ENCODE data around the gene SLC26A5.
"Not testable (repeated sequence)": the region's sequence is repeated elsewhere in the genome, so short reads cannot be mapped to it uniquely, and the experiment has no call there.

The SLC26A5 gene

DNA sequence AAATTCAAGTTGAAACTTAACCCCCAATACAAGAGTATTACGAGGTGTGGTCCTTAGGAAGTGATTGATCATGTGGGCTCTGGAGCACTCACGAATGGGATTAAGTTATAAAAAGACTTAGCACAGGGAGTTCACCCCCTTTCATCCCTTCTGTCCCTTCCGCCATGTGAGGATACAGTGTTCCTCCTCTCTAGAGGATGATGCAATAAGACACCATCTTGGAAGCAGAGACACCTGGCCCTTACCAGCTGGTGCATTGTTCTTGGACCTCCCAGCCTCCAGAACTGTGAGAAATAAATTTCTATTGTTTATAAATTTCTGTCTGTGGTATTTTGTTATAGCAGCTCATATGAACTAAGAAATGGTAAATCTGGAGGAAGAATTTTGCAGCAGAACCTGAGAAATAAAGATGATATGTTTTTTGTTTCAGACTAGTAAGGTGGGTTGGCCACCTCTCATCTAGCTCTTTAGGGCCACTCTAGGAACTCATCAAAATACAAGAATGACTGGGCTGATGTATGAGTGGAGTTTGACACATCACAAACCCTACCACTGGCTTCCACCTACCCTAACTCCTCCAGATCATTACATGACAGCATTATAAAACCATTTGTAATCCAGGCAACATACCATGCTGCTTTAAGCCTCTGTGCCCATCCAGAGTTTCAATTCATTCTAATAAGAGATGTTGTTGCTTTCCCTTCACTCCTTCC is 22.4 kb downstream of the SLC26A5 start:
- Mint-ChIP-seq H3K36me3 (no peaks in the 10 kb centered on the region), H3K27me3 (peaks cover 4% of the 10 kb centered on the region), H3K9me3 (no peaks in the 10 kb centered on the region), H3K27ac (no peak overlapping the region), H3K4me1 (no peaks in the 10 kb centered on the region), H3K4me3 (no peak overlapping the region)

- H3K4me3 Mint-ChIP-seq: no peak overlapping the region
- H3K27me3 Mint-ChIP-seq: peaks cover 7% of the 10 kb centered on the region
- H3K9me3 Mint-ChIP-seq: no peaks in the 10 kb centered on the region
- H3K36me3 Mint-ChIP-seq: no peaks in the 10 kb centered on the region
- H3K4me1 Mint-ChIP-seq: no peaks in the 10 kb centered on the region
- H3K27ac Mint-ChIP-seq: no peak overlapping the region
These were observed 25.1 kb downstream of the SLC26A5 start for GRCh38 chr7:103420857-103421384.

DNA sequence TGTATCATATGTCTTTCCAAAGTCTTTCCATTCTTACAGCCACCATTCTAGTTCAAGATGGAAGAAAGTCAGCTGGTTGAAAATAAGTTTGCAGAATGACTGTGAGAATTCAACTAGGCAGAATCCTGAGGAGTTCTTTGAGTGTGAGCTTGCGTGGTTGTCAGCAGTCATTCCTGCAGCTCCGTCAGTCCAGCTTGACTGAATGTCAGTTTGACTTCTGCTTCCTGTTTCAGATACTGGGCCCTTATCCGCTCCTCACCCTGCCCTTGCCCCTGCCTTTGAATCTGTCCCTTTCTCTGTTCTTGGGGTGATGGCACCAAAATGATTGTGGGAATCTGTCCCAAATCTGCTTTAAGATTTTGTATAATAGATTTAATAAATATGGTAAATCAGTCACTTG is 27.8 kb downstream of the SLC26A5 start:
- Mint-ChIP-seq H3K36me3 (no peaks in the 10 kb centered on the region), H3K27ac (no peak overlapping the region), H3K9me3 (no peaks in the 10 kb centered on the region), H3K27me3 (peaks cover 7% of the 10 kb centered on the region), H3K4me3 (no peak overlapping the region), H3K4me1 (no peaks in the 10 kb centered on the region)

GRCh38 chr7:103413407-103413806 is 32.6 kb downstream of the SLC26A5 start:
- Mint-ChIP-seq H3K4me3 (no peak overlapping the region), H3K9me3 (no peaks in the 10 kb centered on the region), H3K4me1 (no peaks in the 10 kb centered on the region), H3K27me3 (peaks cover 5% of the 10 kb centered on the region), H3K36me3 (no peaks in the 10 kb centered on the region), H3K27ac (no peak overlapping the region)

DNA sequence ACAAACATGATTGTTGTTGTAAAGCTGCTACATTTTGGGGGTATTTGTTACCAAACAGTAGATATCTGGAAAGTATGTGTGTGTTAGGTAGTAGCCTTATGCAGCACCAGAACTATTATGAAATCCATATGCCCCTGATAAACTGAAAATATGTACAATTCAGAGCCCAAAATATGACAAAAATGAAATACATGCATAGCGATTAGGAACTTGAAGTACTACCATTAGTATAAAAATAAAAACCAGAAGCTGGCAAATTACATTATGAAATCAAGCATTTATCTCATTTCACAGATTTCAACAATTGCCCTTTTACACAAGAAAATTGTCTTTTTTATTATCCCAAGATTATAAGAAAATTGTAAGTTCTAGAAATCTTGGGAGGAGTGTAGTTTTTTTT is 33.9 kb downstream of the SLC26A5 start:
- no peaks in the 10 kb centered on the region for H3K9me3 Mint-ChIP-seq
- peaks cover 3% of the 10 kb centered on the region for H3K27me3 Mint-ChIP-seq
- H3K36me3 Mint-ChIP-seq: no peaks in the 10 kb centered on the region
- no peak overlapping the region for H3K4me3 Mint-ChIP-seq
- H3K27ac Mint-ChIP-seq: no peak overlapping the region
- H3K4me1 Mint-ChIP-seq: no peaks in the 10 kb centered on the region

- not testable (repeated sequence) for H3K36me3 Mint-ChIP-seq, H3K27me3 Mint-ChIP-seq, H3K9me3 Mint-ChIP-seq, H3K4me1 Mint-ChIP-seq, H3K4me3 Mint-ChIP-seq, H3K27ac Mint-ChIP-seq
These were observed 40.0 kb downstream of the SLC26A5 start for GRCh38 chr7:103405789-103406613.

GRCh38 chr7:103399687-103400086 is 46.3 kb downstream of the SLC26A5 start:
- H3K27me3 Mint-ChIP-seq, H3K9me3 Mint-ChIP-seq, H3K4me3 Mint-ChIP-seq, H3K36me3 Mint-ChIP-seq, H3K4me1 Mint-ChIP-seq, H3K27ac Mint-ChIP-seq: not testable (repeated sequence)

- Mint-ChIP-seq H3K36me3 (no peaks in the 10 kb centered on the region), H3K4me3 (no peak overlapping the region), H3K9me3 (no peaks in the 10 kb centered on the region), H3K27ac (no peak overlapping the region), H3K27me3 (peaks cover 2% of the 10 kb centered on the region), H3K4me1 (no peaks in the 10 kb centered on the region)
These were observed 47.4 kb downstream of the SLC26A5 start for GRCh38 chr7:103398483-103399127.

DNA sequence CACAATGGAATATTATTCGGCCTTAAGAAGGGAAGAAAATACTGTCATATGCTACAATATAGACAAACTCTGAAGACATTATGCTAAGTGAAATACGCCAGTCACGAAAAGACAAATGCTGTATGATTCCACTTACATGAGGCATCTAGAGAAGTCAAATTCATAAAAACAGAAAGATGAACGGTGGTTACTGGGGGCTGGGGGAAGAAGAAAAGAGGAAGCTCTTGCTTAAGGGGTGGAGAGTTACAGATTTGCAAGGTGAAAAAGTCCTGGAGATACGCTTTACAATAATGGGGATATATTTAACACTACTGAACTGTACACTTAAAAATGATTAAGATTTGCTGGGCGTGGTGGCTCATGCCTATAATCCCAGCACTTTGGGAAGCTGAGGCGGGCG is 49.5 kb downstream of the SLC26A5 start:
- H3K27me3 Mint-ChIP-seq: peaks cover 2% of the 10 kb centered on the region
- no peaks in the 10 kb centered on the region for H3K4me1 Mint-ChIP-seq
- H3K27ac Mint-ChIP-seq: no peak overlapping the region
- H3K9me3 Mint-ChIP-seq: no peaks in the 10 kb centered on the region
- H3K4me3 Mint-ChIP-seq: no peak overlapping the region
- H3K36me3 Mint-ChIP-seq: no peaks in the 10 kb centered on the region

DNA sequence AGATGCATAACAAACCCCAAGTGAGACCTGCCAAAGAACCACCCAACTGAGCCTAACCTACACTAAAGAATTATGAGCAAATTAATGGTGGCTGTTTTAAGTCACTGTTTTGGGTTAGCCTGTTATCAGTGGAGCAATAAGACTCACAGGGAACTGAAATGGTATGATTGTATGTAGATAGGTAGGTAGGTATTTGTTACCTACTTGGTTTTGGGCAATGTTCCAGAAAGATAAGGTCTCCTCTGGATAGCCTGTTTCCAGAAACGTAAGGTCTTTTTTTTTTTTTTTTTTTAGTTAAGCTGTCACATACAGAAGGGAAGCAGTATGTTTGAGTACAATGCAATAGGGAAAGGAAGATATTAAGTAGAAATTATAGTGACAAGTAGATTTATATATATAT is 50.9 kb downstream of the SLC26A5 start:
- H3K27me3 Mint-ChIP-seq: peaks cover 2% of the 10 kb centered on the region

GRCh38 chr7:103394566-103394965 is 51.4 kb downstream of the SLC26A5 start:
- Mint-ChIP-seq H3K4me1 (no peaks in the 10 kb centered on the region), H3K36me3 (no peaks in the 10 kb centered on the region), H3K4me3 (no peak overlapping the region), H3K27ac (no peak overlapping the region), H3K27me3 (peaks cover 2% of the 10 kb centered on the region), H3K9me3 (no peaks in the 10 kb centered on the region)

More for the DNA sequence above, 50.9 kb downstream of the SLC26A5 start:
- no peaks in the 10 kb centered on the region for H3K36me3 Mint-ChIP-seq
- no peaks in the 10 kb centered on the region for H3K9me3 Mint-ChIP-seq
- no peak overlapping the region for H3K27ac Mint-ChIP-seq
- no peak overlapping the region for H3K4me3 Mint-ChIP-seq
- H3K4me1 Mint-ChIP-seq: no peaks in the 10 kb centered on the region

DNA sequence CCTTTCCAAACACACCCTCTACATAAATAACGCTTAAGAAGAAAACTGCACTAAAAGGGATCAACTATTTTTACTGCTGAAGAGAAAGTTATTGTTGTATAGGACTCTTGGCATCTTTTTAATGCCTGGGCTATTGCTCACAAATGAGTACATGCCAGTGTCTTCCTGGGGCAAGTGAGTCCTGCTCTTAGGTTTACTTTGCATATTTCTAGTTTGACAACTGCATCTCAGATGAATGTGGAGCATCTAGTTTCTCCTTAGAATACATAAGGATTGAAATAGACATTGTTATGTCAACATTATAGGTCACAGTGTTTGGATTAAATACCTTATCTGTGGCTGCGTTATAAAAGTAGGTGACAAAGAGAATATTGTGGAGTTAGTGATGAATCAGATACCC is 54.0 kb downstream of the SLC26A5 start:
- Mint-ChIP-seq H3K36me3 (no peaks in the 10 kb centered on the region), H3K9me3 (no peaks in the 10 kb centered on the region), H3K27me3 (peaks cover 1% of the 10 kb centered on the region), H3K4me3 (no peak overlapping the region), H3K27ac (no peak overlapping the region), H3K4me1 (no peaks in the 10 kb centered on the region)

GRCh38 chr7:103391150-103391549 is 54.9 kb downstream of the SLC26A5 start:
- Mint-ChIP-seq H3K4me3 (no peak overlapping the region), H3K9me3 (no peaks in the 10 kb centered on the region), H3K27me3 (peaks cover 1% of the 10 kb centered on the region), H3K4me1 (no peaks in the 10 kb centered on the region), H3K36me3 (no peaks in the 10 kb centered on the region), H3K27ac (no peak overlapping the region)

GRCh38 chr7:103389263-103389662 is 56.7 kb downstream of the SLC26A5 start:
- Mint-ChIP-seq H3K36me3 (no peaks in the 10 kb centered on the region), H3K4me1 (no peaks in the 10 kb centered on the region), H3K9me3 (no peaks in the 10 kb centered on the region), H3K27ac (no peak overlapping the region), H3K27me3 (peaks cover 1% of the 10 kb centered on the region), H3K4me3 (no peak overlapping the region)

- H3K4me1 Mint-ChIP-seq: no peaks in the 10 kb centered on the region
- no peaks in the 10 kb centered on the region for H3K9me3 Mint-ChIP-seq
- peaks cover 1% of the 10 kb centered on the region for H3K27me3 Mint-ChIP-seq
- no peak overlapping the region for H3K27ac Mint-ChIP-seq
- no peak overlapping the region for H3K4me3 Mint-ChIP-seq
- H3K36me3 Mint-ChIP-seq: no peaks in the 10 kb centered on the region
These were observed 57.4 kb downstream of the SLC26A5 start for GRCh38 chr7:103388469-103389140.
